ENCODE measurements around the gene OBSCN. TPM values are rescaled to one million over a fixed set of nuclear protein-coding genes. Genes with fewer than 3 reads are reported as not detected.

The OBSCN gene
- total and polyA plus RNA-seq, 2 donors (not counting 1 experiment from before 2014, with no cell fraction given), result 10.0 to 63.9 TPM

GRCh38 chr1:228225165-228225710, 17.4 kb downstream of the OBSCN start:
- Mint-ChIP-seq H3K27me3 (no peaks in the 10 kb centered on the region), H3K27ac (no peak overlapping the region), H3K9me3 (ENCODE audit: insufficient read depth) (no peaks in the 10 kb centered on the region), H3K4me1 (peaks cover 2% of the 10 kb centered on the region), H3K4me3 (no peak overlapping the region)
- POLR2A ChIA-PET, result no interaction called here
- no CpG with 5 or more reads among the region's 2 CpGs for WGBS (ENCODE audit: insufficient coverage)
- Histone ChIP-seq H4K20me1 (ENCODE audit: control insufficient read depth, insufficient read depth, low read length, poor library complexity, severe bottlenecking) (no peaks in the 10 kb centered on the region), H3K79me2 (ENCODE audit: control insufficient read depth, insufficient read depth, low read length) (no peaks in the 10 kb centered on the region), H3K36me3 (replicated peaks in 1 of 2; ENCODE audit: control extremely low read depth in 1 of 2, control insufficient read depth in 1 of 2, extremely low read depth in 1 of 2, insufficient read depth in 2 of 2, low read length in 1 of 2) (peaks cover 0 to 6% of the 10 kb centered on the region in 2 experiments), H3K4me3 (ENCODE audit: control extremely low read depth in 1 of 5, extremely low read depth in 1 of 5, insufficient read depth in 1 of 5, low read depth in 2 of 5, low read length in 4 of 5) (no peak overlapping the region), H2AFZ (ENCODE audit: insufficient read depth, low read depth, low read length, poor library complexity, severe bottlenecking) (no peak overlapping the region), H3K4me1 (ENCODE audit: control insufficient read depth in 2 of 2, insufficient read depth in 2 of 2, low read length in 2 of 2) (no peaks in the 10 kb centered on the region), H3K4me2 (replicated peaks; ENCODE audit: low read depth, low read length, poor library complexity, severe bottlenecking) (no peak overlapping the region), H3K9me3 (ENCODE audit: control extremely low read depth in 1 of 3, control insufficient read depth in 2 of 3, insufficient read depth in 1 of 3, low read length in 2 of 3) (peaks cover 0 to 12% (median 8%) of the 10 kb centered on the region in 3 donors), H3K9ac (ENCODE audit: low read length) (no peak overlapping the region), H3K27ac (ENCODE audit: low read length in 2 of 2) (no peak overlapping the region), H3K27me3 (replicated peaks in 1 of 4; ENCODE audit: control extremely low read depth in 1 of 4, control insufficient read depth in 3 of 4, insufficient read depth in 4 of 4, low read length in 3 of 4) (no peaks in the 10 kb centered on the region)
- TF ChIP-seq EZH2 (IDR thresholded peaks at IDR 0.05; ENCODE audit: borderline replicate concordance, insufficient read depth, low read depth, low read length, poor library complexity, severe bottlenecking) (no peak), CTCF (IDR thresholded peaks at IDR 0.05) (no peak)
- no peak for DNase-seq
- ATAC-seq (ENCODE audit: low read depth), result no peak
- intact Hi-C loops (cut with micrococcal nuclease), result no loop called here
- CTCF ChIA-PET, result no interaction called here

- peaks cover 2% of the 10 kb centered on the region for H3K4me1 Mint-ChIP-seq
- Histone ChIP-seq H3K4me1 (ENCODE audit: control insufficient read depth in 2 of 2, insufficient read depth in 2 of 2, low read length in 2 of 2) (no peaks in the 10 kb centered on the region), H3K9ac (ENCODE audit: low read length) (no peak overlapping the region), H2AFZ (ENCODE audit: insufficient read depth, low read depth, low read length, poor library complexity, severe bottlenecking) (no peak overlapping the region), H3K4me2 (replicated peaks; ENCODE audit: low read depth, low read length, poor library complexity, severe bottlenecking) (no peak overlapping the region), H3K4me3 (ENCODE audit: control extremely low read depth in 1 of 5, extremely low read depth in 1 of 5, insufficient read depth in 1 of 5, low read depth in 2 of 5, low read length in 4 of 5) (no peak overlapping the region), H4K20me1 (ENCODE audit: control insufficient read depth, insufficient read depth, low read length, poor library complexity, severe bottlenecking) (no peaks in the 10 kb centered on the region), H3K27me3 (replicated peaks in 1 of 4; ENCODE audit: control extremely low read depth in 1 of 4, control insufficient read depth in 3 of 4, insufficient read depth in 4 of 4, low read length in 3 of 4) (no peaks in the 10 kb centered on the region), H3K27ac (ENCODE audit: low read length in 2 of 2) (no peak overlapping the region), H3K36me3 (replicated peaks in 1 of 2; ENCODE audit: control extremely low read depth in 1 of 2, control insufficient read depth in 1 of 2, extremely low read depth in 1 of 2, insufficient read depth in 2 of 2, low read length in 1 of 2) (peaks cover 0 to 6% of the 10 kb centered on the region in 2 experiments), H3K79me2 (ENCODE audit: control insufficient read depth, insufficient read depth, low read length) (no peaks in the 10 kb centered on the region), H3K9me3 (ENCODE audit: control extremely low read depth in 1 of 3, control insufficient read depth in 2 of 3, insufficient read depth in 1 of 3, low read length in 2 of 3) (peaks cover 0 to 12% (median 8%) of the 10 kb centered on the region in 3 donors)
- intact Hi-C loops (cut with micrococcal nuclease), result no loop called here
- DNase-seq (no peak), ATAC-seq (ENCODE audit: low read depth) (no peak)
- WGBS (ENCODE audit: insufficient coverage), result 100% methylated on average over 1 of the region's 2 CpGs
- no peak overlapping the region for H3K4me3 Mint-ChIP-seq
- ChIA-PET POLR2A (no interaction called here), CTCF (no interaction called here)
- H3K9me3 Mint-ChIP-seq (ENCODE audit: insufficient read depth), result no peaks in the 10 kb centered on the region
- TF ChIP-seq EZH2 (IDR thresholded peaks at IDR 0.05; ENCODE audit: borderline replicate concordance, insufficient read depth, low read depth, low read length, poor library complexity, severe bottlenecking), result no peak
- no peak for TF ChIP-seq CTCF (IDR thresholded peaks at IDR 0.05)
- no peaks in the 10 kb centered on the region for H3K27me3 Mint-ChIP-seq
- H3K27ac Mint-ChIP-seq, result no peak overlapping the region
Measured at GRCh38 chr1:228225740-228226139, 17.9 kb downstream of the OBSCN start.
